Neural cell (in vitro differentiated cells): Measurements from ENCODE around the gene LLPH. TPM values are rescaled to one million over a fixed set of nuclear protein-coding genes. Genes with fewer than 3 reads are reported as not detected.

Experiments
- H2AFZ ChIP-seq: fragments of 200-600, 300-800 bp; sonication (generic), shearing (Covaris generic); 2 replicates; pipeline ENCODE4 v1.6.0; 2014; ENCODE audit warnings: low read depth, mild to moderate bottlenecking, antibody characterized with exemption, low read length, moderate library complexity
- H3F3A ChIP-seq: fragments of 200-600 bp; shearing (Covaris generic); 2 replicates; pipeline ENCODE4 v1.6.1; 2016; ENCODE audit warnings: mild to moderate bottlenecking, moderate library complexity, mixed read lengths, antibody characterized with exemption, low read length; ENCODE audit not compliant: insufficient read depth, poor library complexity, severe bottlenecking
- H3K27ac ChIP-seq: fragments of 200-600, 300-800 bp; sonication (generic), shearing (Covaris generic); 2 replicates; pipeline ENCODE4 v1.5.1; 2014; ENCODE audit warnings: mild to moderate bottlenecking, low read length, moderate library complexity
- H3K27me3 ChIP-seq: fragments of 300-800, 200-600 bp; sonication (generic), shearing (Covaris generic); 2 replicates; pipeline ENCODE4 v1.6.0; 2014; ENCODE audit warnings: mild to moderate bottlenecking, low read depth, low read length, moderate library complexity; ENCODE audit not compliant: insufficient read depth
- H3K36me3 ChIP-seq: fragments of 300-800, 200-600 bp; sonication (generic), shearing (Covaris generic); 2 replicates; pipeline ENCODE4 v1.5.1; 2014; ENCODE audit warnings: mild to moderate bottlenecking, antibody characterized with exemption, low read length, moderate library complexity; ENCODE audit not compliant: insufficient read depth
- H3K4me2 ChIP-seq: fragments of 300-800, 200-600 bp; sonication (generic), shearing (Covaris generic); 2 replicates; pipeline ENCODE4 v1.6.0; 2014; ENCODE audit warnings: mild to moderate bottlenecking, low read length
- H3K4me3 ChIP-seq: fragments of 300-800, 200-600 bp; sonication (generic), shearing (Covaris generic); 2 replicates; pipeline ENCODE4 v1.5.1; 2014; ENCODE audit warnings: mild to moderate bottlenecking, low read length, moderate library complexity
- H3K79me2 ChIP-seq: fragments of 200-600 bp; shearing (Covaris generic); replicated peaks from 2 replicates; pipeline ENCODE4 v1.6.0; 2014; ENCODE audit warnings: mild to moderate bottlenecking, low read length, moderate library complexity; ENCODE audit not compliant: insufficient read depth
- H3K9ac ChIP-seq: fragments of 300-800, 200-600 bp; sonication (generic), shearing (Covaris generic); 2 replicates; pipeline ENCODE4 v1.6.1; 2016; ENCODE audit warnings: mild to moderate bottlenecking, low read length, mixed read lengths
- H3K9me2 ChIP-seq: fragments of 200-600 bp; shearing (Covaris generic); 2 replicates; pipeline ENCODE4 v1.6.1; 2016; ENCODE audit warnings: mild to moderate bottlenecking, low read length, mixed read lengths; ENCODE audit not compliant: insufficient read depth
- H3K9me3 ChIP-seq: fragments of 200-600, 300-800 bp; sonication (generic), shearing (Covaris generic); 2 replicates; pipeline ENCODE4 v1.6.1; 2016; ENCODE audit warnings: mild to moderate bottlenecking, mixed run types, low read length, moderate library complexity, mixed read lengths
- H4K20me1 ChIP-seq: fragments of 200-600 bp; shearing (Covaris generic); 2 replicates; pipeline ENCODE4 v1.6.1; 2016; ENCODE audit warnings: mild to moderate bottlenecking, mixed run types; ENCODE audit not compliant: insufficient read depth
- CTCF ChIP-seq: fragments of 450-650 bp; IDR thresholded peaks from 2 replicates; pipeline ENCODE4 v1.5.1; 2014; ENCODE audit warnings: antibody characterized with exemption, mild to moderate bottlenecking, moderate library complexity; ENCODE audit not compliant: poor library complexity, severe bottlenecking
- EP300 ChIP-seq: fragments of 450-650 bp; conservative IDR thresholded peaks from 2 replicates; pipeline ENCODE4 v1.6.1; 2014; ENCODE audit warnings: antibody characterized with exemption, mild to moderate bottlenecking, moderate library complexity; ENCODE audit not compliant: poor library complexity, severe bottlenecking
- EZH2 ChIP-seq: fragments of 200-600, 300-800 bp; shearing (Covaris generic), sonication (generic); IDR thresholded peaks from 2 replicates; pipeline ENCODE4 v1.6.1; 2014; ENCODE audit warnings: antibody characterized with exemption, low read length, borderline replicate concordance, mild to moderate bottlenecking; ENCODE audit not compliant: insufficient read depth, poor library complexity, severe bottlenecking
- MXI1 ChIP-seq: fragments of 450-650 bp; conservative IDR thresholded peaks from 2 replicates; pipeline ENCODE4 v1.6.1; 2014; ENCODE audit warnings: antibody characterized with exemption, mild to moderate bottlenecking; ENCODE audit not compliant: poor library complexity, severe bottlenecking
- POLR2AphosphoS5 ChIP-seq: IDR thresholded peaks from 2 replicates; pipeline ENCODE4 v1.6.1; 2012
- RAD21 ChIP-seq: fragments of 450-650 bp; conservative IDR thresholded peaks from 2 replicates; pipeline ENCODE4 v1.6.1; 2014; ENCODE audit warnings: antibody characterized with exemption, mild to moderate bottlenecking, moderate library complexity
- REST ChIP-seq: IDR thresholded peaks from 2 replicates; pipeline ENCODE4 v1.6.1; 2012; ENCODE audit warnings: borderline replicate concordance
- SMC3 ChIP-seq: fragments of 450-650 bp; conservative IDR thresholded peaks from 2 replicates; pipeline ENCODE4 v1.6.1; 2014; ENCODE audit warnings: antibody characterized with exemption, mild to moderate bottlenecking, moderate library complexity; ENCODE audit not compliant: poor library complexity
- TAF1 ChIP-seq: IDR thresholded peaks from 2 replicates; pipeline ENCODE4 v1.6.1; 2012; ENCODE audit warnings: low read depth
- polyA plus RNA-seq: library from polyadenylated mRNA; depleted of rRNA; stranded (reverse); fragments of >200 nt; gene quantifications from 2 replicates; pipeline ENCODE4 v1.2.3, GENCODE V29; 2014

The LLPH gene
- polyA plus RNA-seq, 1 donor from 2014 or later, result 4.6 TPM

GRCh38 chr12:66168410-66168809 is 37.9 kb upstream of the LLPH start:
- Histone ChIP-seq H3K4me3 (no peak overlapping the region), H4K20me1 (no peaks in the 10 kb centered on the region), H3K9me2 (no peaks in the 10 kb centered on the region), H3K36me3 (no peaks in the 10 kb centered on the region), H3K4me2 (no peak overlapping the region), H2AFZ (no peak overlapping the region), H3K9ac (no peak overlapping the region), H3K27ac (no peak overlapping the region), H3K9me3 (peaks cover 5% of the 10 kb centered on the region), H3K27me3 (no peaks in the 10 kb centered on the region), H3K79me2 (no peaks in the 10 kb centered on the region), H3F3A (no peaks in the 10 kb centered on the region)
- TF ChIP-seq REST (no peak), MXI1 (no peak), EP300 (no peak), RAD21 (no peak)

- Histone ChIP-seq H3K27ac (no peak overlapping the region), H2AFZ (no peak overlapping the region), H3K4me2 (no peak overlapping the region), H3K36me3 (no peaks in the 10 kb centered on the region), H3K9me3 (peaks cover 5% of the 10 kb centered on the region), H3K79me2 (no peaks in the 10 kb centered on the region), H3K4me3 (no peak overlapping the region), H3K27me3 (no peaks in the 10 kb centered on the region), H4K20me1 (no peaks in the 10 kb centered on the region), H3F3A (no peaks in the 10 kb centered on the region), H3K9me2 (no peaks in the 10 kb centered on the region), H3K9ac (no peak overlapping the region)
- no peak for TF ChIP-seq POLR2AphosphoS5
- TF ChIP-seq REST, result no peak
- TF ChIP-seq CTCF, result no peak
- TF ChIP-seq MXI1, result no peak
- TF ChIP-seq TAF1, result no peak
- TF ChIP-seq EZH2, result no peak
- TF ChIP-seq RAD21, result no peak
- TF ChIP-seq SMC3, result no peak
Measured at GRCh38 chr12:66166561-66166960, 36.0 kb upstream of the LLPH start.
